A673 (cell line): ENCODE results near the gene ARF3. TPM values are rescaled to one million over a fixed set of nuclear protein-coding genes. Genes with fewer than 3 reads are reported as not detected.

Experiments used
- BruUV-seq: library from RNA; stranded (reverse); fragments of 400-500 nt; replicated peaks from 2 replicates; lab custom pipeline; 2021; lab: Mats Ljungman, UMichigan
- CTCF ChIA-PET: fragments of 300-600 bp; sonication (Branson Sonifier 250); formaldehyde crosslinking; loops from one replicate; lab custom pipeline; 2022; ENCODE audit warnings: antibody characterized with exemption; lab: Charles Lee
- POLR2A ChIA-PET: fragments of 300-600 bp; sonication (Branson Sonifier 250); formaldehyde crosslinking; loops from one replicate; lab custom pipeline; 2022; ENCODE audit warnings: antibody characterized with exemption; ENCODE audit not compliant: low non-redundant PET; lab: Charles Lee
- DNase-seq: peaks from one replicate; pipeline ENCODE4 v3.0.0-alpha.2; 2015; ENCODE audit warnings: low spot score
- H3K27ac ChIP-seq: fragments of 200-600 bp; sonication (generic); 2 replicates; pipeline ENCODE4 v1.5.1; 2016; ENCODE audit warnings: mixed run types, low read depth, mild to moderate bottlenecking, mixed read lengths, antibody characterized with exemption, low read length; ENCODE audit not compliant: poor library complexity, severe bottlenecking
- H3K27me3 ChIP-seq: fragments of 200-600 bp; sonication (generic); replicated peaks from 2 replicates; pipeline ENCODE4 v1.6.1; 2017; ENCODE audit warnings: mixed run types, low read depth, mild to moderate bottlenecking, mixed read lengths, antibody characterized with exemption, low read length; ENCODE audit not compliant: insufficient read depth, poor library complexity
- H3K36me3 ChIP-seq: fragments of 200-600 bp; sonication (generic); 2 replicates; pipeline ENCODE4 v1.6.1; 2016; ENCODE audit warnings: mixed run types, mild to moderate bottlenecking, mixed read lengths, antibody characterized with exemption, low read length; ENCODE audit not compliant: insufficient read depth, poor library complexity, severe bottlenecking
- H3K4me1 ChIP-seq: fragments of 200-600 bp; sonication (generic); 2 replicates; pipeline ENCODE4 v1.6.1; 2017; ENCODE audit warnings: mixed run types, mild to moderate bottlenecking, mixed read lengths, antibody characterized with exemption, low read length; ENCODE audit not compliant: insufficient read depth, poor library complexity, severe bottlenecking
- H3K4me3 ChIP-seq: fragments of 200-600 bp; sonication (generic); 2 replicates; pipeline ENCODE4 v1.5.1; 2016; ENCODE audit warnings: low read depth, mixed run types, mild to moderate bottlenecking, mixed read lengths, low read length; ENCODE audit not compliant: poor library complexity, severe bottlenecking
- H3K9me3 ChIP-seq: fragments of 200-600 bp; sonication (generic); 2 replicates; pipeline ENCODE4 v1.6.1; 2016; ENCODE audit warnings: mixed run types, low read depth, mild to moderate bottlenecking, mixed read lengths, antibody characterized with exemption, low read length; ENCODE audit not compliant: poor library complexity, severe bottlenecking
- EZH2 ChIP-seq: fragments of 200-600 bp; sonication (generic); IDR thresholded peaks from 2 replicates; pipeline ENCODE4 v1.6.1; 2017; ENCODE audit warnings: borderline replicate concordance, low read depth, mild to moderate bottlenecking, mixed read lengths, antibody characterized with exemption, low read length; ENCODE audit not compliant: poor library complexity, severe bottlenecking
- intact Hi-C: fragments of 100-400 bp; cut with micrococcal nuclease; formaldehyde crosslinking; loops from one replicate; pipeline ENCODE4 v1.10.0; 2022; ENCODE audit not compliant: unreplicated experiment
- total RNA-seq: library from RNA; stranded (reverse); gene quantifications from 2 replicates; pipeline ENCODE4 v1.2.3, GENCODE V29; 2021
- TF ChIP-seq, protein P1 (sequence below): fragments of 300-800, 200-600 bp; sonication (generic); conservative IDR thresholded peaks from 2 replicates; pipeline ENCODE4 v1.5.1; 2017; ENCODE audit warnings: low read depth, mild to moderate bottlenecking, antibody characterized with exemption, low read length, moderate library complexity, mixed read lengths

Gene ARF3
- total RNA-seq, 1 experiment from 2014 or later, result 183 TPM

DNA sequence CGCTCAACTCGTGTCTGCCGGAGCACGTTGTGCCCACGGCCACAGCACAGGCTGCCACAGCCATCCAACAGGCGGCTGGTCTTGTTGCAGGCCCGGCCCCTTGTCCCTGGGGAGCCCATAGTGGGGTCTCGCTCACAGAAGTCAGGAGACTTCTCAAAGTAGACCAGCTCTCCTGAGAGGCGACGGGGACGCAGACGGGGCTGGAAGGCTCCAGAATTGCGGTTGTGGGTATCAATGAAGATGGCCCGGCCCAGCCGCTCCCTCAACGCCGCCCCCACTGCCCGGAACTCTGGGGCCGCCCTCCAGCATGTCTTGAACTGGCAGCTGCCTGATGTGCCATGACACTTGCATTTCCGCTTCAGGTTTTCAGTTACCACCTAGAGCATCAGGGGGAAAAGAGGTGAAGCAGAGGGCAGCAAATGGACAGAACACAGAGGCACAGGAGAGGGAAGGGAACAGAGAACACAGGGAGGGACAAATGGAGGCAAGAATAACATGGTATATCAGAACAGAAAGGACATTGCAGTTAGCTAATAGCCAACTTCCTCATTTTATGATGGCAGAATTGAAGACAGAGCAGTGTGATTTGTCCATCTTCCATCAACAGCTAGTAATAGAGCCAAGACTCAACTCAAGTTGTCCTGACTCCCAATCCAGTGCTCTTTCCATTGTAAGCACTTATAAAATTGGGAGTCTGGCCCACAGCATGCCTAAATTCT, 9.0 kb upstream of the ARF3 start:
- Histone ChIP-seq H3K4me1 (peaks cover 12% of the 10 kb centered on the region), H3K9me3 (no peaks in the 10 kb centered on the region), H3K4me3 (no peak overlapping the region), H3K27me3 (peaks cover 19% of the 10 kb centered on the region), H3K36me3 (no peaks in the 10 kb centered on the region), H3K27ac (no peak overlapping the region)
- TF ChIP-seq EZH2, result no peak
- TF ChIP-seq, protein P1, sequence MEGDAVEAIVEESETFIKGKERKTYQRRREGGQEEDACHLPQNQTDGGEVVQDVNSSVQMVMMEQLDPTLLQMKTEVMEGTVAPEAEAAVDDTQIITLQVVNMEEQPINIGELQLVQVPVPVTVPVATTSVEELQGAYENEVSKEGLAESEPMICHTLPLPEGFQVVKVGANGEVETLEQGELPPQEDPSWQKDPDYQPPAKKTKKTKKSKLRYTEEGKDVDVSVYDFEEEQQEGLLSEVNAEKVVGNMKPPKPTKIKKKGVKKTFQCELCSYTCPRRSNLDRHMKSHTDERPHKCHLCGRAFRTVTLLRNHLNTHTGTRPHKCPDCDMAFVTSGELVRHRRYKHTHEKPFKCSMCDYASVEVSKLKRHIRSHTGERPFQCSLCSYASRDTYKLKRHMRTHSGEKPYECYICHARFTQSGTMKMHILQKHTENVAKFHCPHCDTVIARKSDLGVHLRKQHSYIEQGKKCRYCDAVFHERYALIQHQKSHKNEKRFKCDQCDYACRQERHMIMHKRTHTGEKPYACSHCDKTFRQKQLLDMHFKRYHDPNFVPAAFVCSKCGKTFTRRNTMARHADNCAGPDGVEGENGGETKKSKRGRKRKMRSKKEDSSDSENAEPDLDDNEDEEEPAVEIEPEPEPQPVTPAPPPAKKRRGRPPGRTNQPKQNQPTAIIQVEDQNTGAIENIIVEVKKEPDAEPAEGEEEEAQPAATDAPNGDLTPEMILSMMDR, result no peak
- ChIA-PET POLR2A (no interaction called here), CTCF (interaction anchor here (0.6 to 1.1 kb wide), 3 partner anchors 9 to 18 kb away, joined by 3 read pairs; partner anchors contain the start of gene ARF3)
- DNase-seq, result no peak
- intact Hi-C loops, result no loop called here
- BruUV-seq, result no TSS peak

DNA sequence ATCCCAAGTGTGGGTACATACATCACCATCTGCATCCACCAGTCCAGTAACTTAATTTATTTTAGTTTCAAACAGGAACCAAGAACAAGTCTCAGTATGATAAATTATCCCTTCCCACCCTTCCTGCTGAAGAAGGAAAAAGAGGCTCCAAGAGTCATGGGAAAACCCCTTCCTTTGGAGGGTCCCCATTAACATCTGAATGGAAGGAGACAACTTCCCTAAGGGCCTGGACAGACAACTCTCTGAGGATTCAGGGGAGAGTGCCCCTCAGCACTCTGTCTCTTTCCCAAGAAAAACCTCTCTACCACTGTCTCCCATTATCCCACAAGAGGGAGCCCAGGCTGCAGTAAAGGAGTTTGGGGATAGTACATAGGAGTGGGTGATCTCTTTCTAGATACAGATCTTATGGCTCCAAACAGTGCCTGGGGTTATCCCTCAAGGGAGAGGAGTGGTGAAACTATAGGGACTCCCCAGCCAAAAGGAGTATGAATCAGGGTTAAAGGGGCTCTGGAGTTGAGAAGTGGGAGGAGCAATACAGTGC, 8.1 kb upstream of the ARF3 start:
- intact Hi-C loops, result no loop called here
- no TSS peak for BruUV-seq
- H3K27ac ChIP-seq, result no peak overlapping the region
- no peaks in the 10 kb centered on the region for H3K36me3 ChIP-seq
- DNase-seq, result no peak
- ChIA-PET CTCF (no interaction called here), POLR2A (no interaction called here)
- TF ChIP-seq, protein P1, result peak; percentile 43; the same call in 1 of the 2 replicates
- no peak for TF ChIP-seq EZH2
- H3K4me3 ChIP-seq, result no peak overlapping the region
- H3K27me3 ChIP-seq, result peaks cover 10% of the 10 kb centered on the region
- H3K4me1 ChIP-seq, result peaks cover 5% of the 10 kb centered on the region
- H3K9me3 ChIP-seq, result no peaks in the 10 kb centered on the region

DNA sequence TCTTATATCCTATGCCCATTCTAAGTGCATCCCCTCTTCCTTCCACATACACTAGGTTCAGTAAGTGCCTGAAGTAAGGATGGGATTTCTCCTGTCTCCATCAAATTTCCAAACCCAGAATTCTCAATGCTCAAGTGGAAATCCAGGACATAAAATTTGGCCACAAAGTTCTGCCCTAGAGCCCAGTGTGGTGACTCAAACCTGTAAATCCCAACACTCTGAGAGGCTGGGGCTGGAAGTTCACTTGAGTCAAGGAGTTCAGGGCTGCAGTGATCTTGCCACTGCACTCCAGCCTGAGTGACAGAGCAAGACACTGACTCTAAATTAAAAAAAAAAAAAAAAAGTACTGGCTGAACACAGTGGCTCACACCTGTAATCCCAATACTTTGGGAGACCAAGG, 4.5 kb upstream of the ARF3 start:
- no peak overlapping the region for H3K4me3 ChIP-seq
- no peaks in the 10 kb centered on the region for H3K36me3 ChIP-seq
- TF ChIP-seq, protein P1, result no peak
- no peak for TF ChIP-seq EZH2
- ChIA-PET POLR2A (interaction anchor here (0.6 kb wide), 1 partner anchor 59 kb away, joined by 5 read pairs; no protein-coding TSS in a partner anchor), CTCF (interaction anchor here (0.7 kb wide), 1 partner anchor 14 kb away, joined by 6 read pairs; no protein-coding TSS in a partner anchor)
- H3K4me1 ChIP-seq, result peaks cover 4% of the 10 kb centered on the region
- BruUV-seq, result no TSS peak
- H3K27ac ChIP-seq, result no peak overlapping the region
- intact Hi-C loops, result no loop called here
- no peaks in the 10 kb centered on the region for H3K27me3 ChIP-seq
- DNase-seq, result no peak
- no peaks in the 10 kb centered on the region for H3K9me3 ChIP-seq
